ENCODE measurements around the gene QKI. TPM values are rescaled to one million over a fixed set of nuclear protein-coding genes. Genes with fewer than 3 reads are reported as not detected.

QKI gene
- total RNA-seq, 1 experiment from 2014 or later, result 176 TPM

GRCh38 chr6:163539101-163539762, 124.7 kb downstream of the QKI start:
- no peak overlapping the region for H4K5ac ChIP-seq (ENCODE audit: insufficient read length, low read depth, low read length)
- TF ChIP-seq CTCF (conservative IDR thresholded peaks at IDR 0.05), result no peak
- no peak overlapping the region for H3K4ac ChIP-seq (ENCODE audit: low read depth, low read length)
- peaks cover 2% of the 10 kb centered on the region for H3K79me1 ChIP-seq (ENCODE audit: insufficient read depth, low read depth, low read length, poor library complexity, severe bottlenecking)
- peaks cover 66 to 71% of the 10 kb centered on the region in 2 experiments for H3K4me1 Mint-ChIP-seq
- no peaks in the 10 kb centered on the region for H3K23me2 ChIP-seq (ENCODE audit: insufficient read length, low read depth, low read length, poor library complexity, severe bottlenecking)
- no peak overlapping the region for H2BK12ac ChIP-seq (ENCODE audit: insufficient read length, low read depth, low read length)
- H3K27ac Mint-ChIP-seq, result peak overlapping the region in 2 of 3 experiments; percentile 12 to 41; a peak in 3 of 7 replicates
- H3K9me3 Mint-ChIP-seq, result no peaks in the 10 kb centered on the region
- DNase-seq, result no peak
- H3K27ac ChIP-seq (ENCODE audit: insufficient read length, low read depth, low read length), result no peak overlapping the region
- no peak overlapping the region; a peak in 1 of 5 replicates for H3K4me3 Mint-ChIP-seq
- H3K4me1 ChIP-seq (ENCODE audit: insufficient read depth, low read length), result peaks cover 13% of the 10 kb centered on the region; the same call in 1 of the 2 replicates
- peaks cover 1 to 22% (median 6%) of the 10 kb centered on the region in 3 experiments; a peak in 5 of 7 replicates for H3K36me3 Mint-ChIP-seq (ENCODE audit: insufficient read depth in 1 of 3, low read depth in 3 of 3)
- no peak overlapping the region for H3K9ac ChIP-seq (ENCODE audit: extremely low read depth, insufficient read length, low read length)
- no peak overlapping the region for H3K14ac ChIP-seq (ENCODE audit: insufficient read depth, low read length)
- no peaks in the 10 kb centered on the region for H4K20me1 ChIP-seq (ENCODE audit: control insufficient read depth, insufficient read depth, insufficient read length)
- no peak overlapping the region for H3K56ac ChIP-seq (ENCODE audit: insufficient read length, low read depth, low read length)
- WGBS (ENCODE audit: extremely low coverage, insufficient read length, low lambda C conversion rate), result no CpG with 5 or more reads among the region's 5 CpGs
- H2BK120ac ChIP-seq (ENCODE audit: low read depth, low read length, poor library complexity, severe bottlenecking), result no peak overlapping the region
- H3K23ac ChIP-seq (ENCODE audit: insufficient read length, low read depth, low read length), result no peak overlapping the region
- H3T11ph ChIP-seq (ENCODE audit: low read length), result no peak overlapping the region
- no peak overlapping the region for H3K4me2 ChIP-seq (ENCODE audit: insufficient read depth, insufficient read length, low read length)
- H3K9me3 ChIP-seq (ENCODE audit: control insufficient read depth, low read depth, low read length), result no peaks in the 10 kb centered on the region
- H2AFZ ChIP-seq (ENCODE audit: low read length), result no peak overlapping the region
- peaks cover 1% of the 10 kb centered on the region; the same call in 1 of the 2 replicates for H3K79me2 ChIP-seq (ENCODE audit: insufficient read depth, low read length)
- H2AK5ac ChIP-seq (ENCODE audit: insufficient read length, low read length), result no peak overlapping the region
- no peaks in the 10 kb centered on the region for H3K27me3 Mint-ChIP-seq (ENCODE audit: low read depth)
- no peak overlapping the region for H3K18ac ChIP-seq (ENCODE audit: insufficient read length, low read depth, low read length)
- no peak overlapping the region for H4K91ac ChIP-seq (ENCODE audit: insufficient read length, low read depth, low read length)
- no peak overlapping the region for H4K8ac ChIP-seq (replicated peaks; ENCODE audit: insufficient read length, low read depth, low read length)
- H2BK15ac ChIP-seq (ENCODE audit: low read depth, low read length), result no peak overlapping the region
- no peak overlapping the region for H2BK5ac ChIP-seq (ENCODE audit: insufficient read length, low read length)
- no peaks in the 10 kb centered on the region for H3K27me3 ChIP-seq (ENCODE audit: insufficient read depth, low read length)
- H2BK20ac ChIP-seq (ENCODE audit: low read depth, low read length, poor library complexity, severe bottlenecking), result no peak overlapping the region
